Body of pancreas (tissue), 4 donors: ENCODE results near the gene MMP12. TPM values are rescaled to one million over a fixed set of nuclear protein-coding genes. Genes with fewer than 3 reads are reported as not detected.

Experiments
- ATAC-seq: fragments of 150-250 bp; one replicate; pipeline ENCODE4 v1.9.1; 2016
- DNase-seq, 4 donors: peaks; one replicate each; pipeline ENCODE4 v3.0.0-alpha.2; 2019
- H3K27ac ChIP-seq, 4 donors: fragments of 200-600 bp; sonication (generic); 1 replicate in 3 of 4; 2 replicates in 1 of 4; pipeline versions ENCODE4 v1.5.1 to v1.6.1; 2016 to 2019; ENCODE audit warnings: mild to moderate bottlenecking in 1 of 4, mixed read lengths in 1 of 4, moderate library complexity in 1 of 4
- H3K27me3 ChIP-seq, 2 donors: fragments of 200-600 bp; sonication (generic); one replicate each; pipeline ENCODE4 v1.6.0; 2016; ENCODE audit warnings: mild to moderate bottlenecking in 1 of 2
- H3K36me3 ChIP-seq, 2 donors: fragments of 200-600 bp; sonication (generic); replicated peaks in 1 of 2; 2 replicates each; pipeline ENCODE4 v1.5.1; 2016; ENCODE audit warnings: low read depth in 2 of 2; ENCODE audit not compliant: insufficient read depth in 1 of 2
- H3K4me1 ChIP-seq: fragments of 200-600 bp; sonication (generic); one replicate; pipeline ENCODE4 v1.6.0; 2016
- H3K4me3 ChIP-seq, 2 donors: fragments of 200-600 bp; sonication (generic); 1 replicate in 1 of 2; 2 replicates in 1 of 2; pipeline ENCODE4 v1.5.1; 2016 to 2019
- H3K9me3 ChIP-seq, 3 donors: fragments of 200-600 bp; sonication (generic); 1 replicate in 2 of 3; 2 replicates in 1 of 3; pipeline ENCODE4 v1.5.1; 2016
- POLR2A ChIP-seq, 3 donors: fragments of 450-650 bp; IDR thresholded peaks; one replicate each; pipeline ENCODE4 v1.6.1; 2016; ENCODE audit warnings: antibody characterized with exemption in 3 of 3, mild to moderate bottlenecking in 2 of 3
- WGBS, 2 donors: methylation state at CpG; one replicate each; pipeline ENCODE4 v1.1.5; 2017; 5-methylcytosine and 5-hydroxymethylcytosine counted together
- intact Hi-C: fragments of 100-400 bp; cut with DNase I; formaldehyde crosslinking; loops from one replicate; pipeline ENCODE4 v1.15.1; 2023
- total RNA-seq, 2 donors: library from RNA; depleted of rRNA; stranded (reverse); fragments of >200 nt; gene quantifications; one replicate each; pipeline ENCODE4 v1.1.0, GENCODE V29; 2016
- TF ChIP-seq, protein P1 (sequence below), 7 experiments: fragments of 450-650 bp in 4 of 7; fragments of 200-600 bp in 3 of 7; sonication (generic) in 3 of 7; IDR thresholded peaks; one replicate each; pipeline ENCODE4 v1.5.1; 2016 to 2019; ENCODE audit warnings: antibody characterized with exemption in 7 of 7

The MMP12 gene
- total RNA-seq, 2 donors from 2014 or later, result not detected

DNA sequence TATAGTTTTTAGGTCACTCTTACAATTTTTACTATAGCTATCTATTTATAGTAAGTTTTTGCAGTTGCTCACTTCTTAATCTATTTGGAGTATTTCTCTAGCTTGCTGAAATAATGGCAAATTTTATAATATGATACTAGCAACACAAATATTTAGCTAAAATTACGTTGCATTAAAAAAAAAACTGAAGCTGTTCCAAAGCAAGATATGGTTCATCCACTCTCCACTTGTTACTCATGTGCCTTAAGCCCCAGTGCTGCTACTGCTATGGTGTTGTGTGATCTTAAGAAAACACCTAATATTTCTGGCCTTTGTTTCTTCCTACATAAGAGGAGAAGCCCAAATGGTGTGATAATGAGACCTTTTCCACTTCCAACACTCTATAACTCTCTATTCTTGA, 31.9 kb downstream of the MMP12 start:
- no peaks in the 10 kb centered on the region for H3K36me3 ChIP-seq

DNA sequence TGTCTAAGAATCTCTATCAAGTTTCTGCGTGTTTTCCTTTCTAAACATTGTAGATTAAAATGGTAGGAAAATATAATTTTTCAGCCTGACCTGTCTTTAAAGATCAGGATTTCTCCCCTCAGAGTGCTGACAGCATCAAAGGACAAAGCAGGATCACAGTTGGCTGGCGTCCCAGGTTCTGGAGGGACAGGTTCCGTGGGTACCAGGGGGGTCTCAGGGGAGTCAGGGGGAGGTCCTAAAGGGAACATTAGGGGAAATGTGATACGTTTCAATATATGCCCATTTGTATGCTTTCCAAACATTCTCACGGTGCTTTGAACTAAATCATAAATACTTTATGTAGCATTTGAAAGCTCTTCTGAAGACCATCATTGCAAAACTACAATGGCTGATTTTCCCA, 34.8 kb downstream of the MMP12 start:
- DNase-seq (no peak), ATAC-seq (no peak)
- H3K9me3 ChIP-seq, result no peaks in the 10 kb centered on the region
- H3K27me3 ChIP-seq, result no peaks in the 10 kb centered on the region
- no peak overlapping the region for H3K27ac ChIP-seq
- WGBS, 2 donors, result 11 to 15% methylated on average over 5 of the region's 5 CpGs
- TF ChIP-seq POLR2A (IDR thresholded peaks at IDR 0.05), result no peak
- TF ChIP-seq, protein P1, sequence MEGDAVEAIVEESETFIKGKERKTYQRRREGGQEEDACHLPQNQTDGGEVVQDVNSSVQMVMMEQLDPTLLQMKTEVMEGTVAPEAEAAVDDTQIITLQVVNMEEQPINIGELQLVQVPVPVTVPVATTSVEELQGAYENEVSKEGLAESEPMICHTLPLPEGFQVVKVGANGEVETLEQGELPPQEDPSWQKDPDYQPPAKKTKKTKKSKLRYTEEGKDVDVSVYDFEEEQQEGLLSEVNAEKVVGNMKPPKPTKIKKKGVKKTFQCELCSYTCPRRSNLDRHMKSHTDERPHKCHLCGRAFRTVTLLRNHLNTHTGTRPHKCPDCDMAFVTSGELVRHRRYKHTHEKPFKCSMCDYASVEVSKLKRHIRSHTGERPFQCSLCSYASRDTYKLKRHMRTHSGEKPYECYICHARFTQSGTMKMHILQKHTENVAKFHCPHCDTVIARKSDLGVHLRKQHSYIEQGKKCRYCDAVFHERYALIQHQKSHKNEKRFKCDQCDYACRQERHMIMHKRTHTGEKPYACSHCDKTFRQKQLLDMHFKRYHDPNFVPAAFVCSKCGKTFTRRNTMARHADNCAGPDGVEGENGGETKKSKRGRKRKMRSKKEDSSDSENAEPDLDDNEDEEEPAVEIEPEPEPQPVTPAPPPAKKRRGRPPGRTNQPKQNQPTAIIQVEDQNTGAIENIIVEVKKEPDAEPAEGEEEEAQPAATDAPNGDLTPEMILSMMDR (IDR thresholded peaks at IDR 0.05), result no peak
- H3K4me1 ChIP-seq, result no peaks in the 10 kb centered on the region
- H3K4me3 ChIP-seq, result no peak overlapping the region
- intact Hi-C loops, result no loop called here
- no peaks in the 10 kb centered on the region for H3K36me3 ChIP-seq

More for the DNA sequence above, 31.9 kb downstream of the MMP12 start:
- WGBS, 2 donors, result 19 to 32% methylated on average over 1 of the region's 1 CpG
- Histone ChIP-seq H3K27ac (no peak overlapping the region), H3K9me3 (no peaks in the 10 kb centered on the region), H3K27me3 (no peaks in the 10 kb centered on the region), H3K4me3 (no peak overlapping the region), H3K4me1 (no peaks in the 10 kb centered on the region)
- no peak for TF ChIP-seq POLR2A (IDR thresholded peaks at IDR 0.05)
- TF ChIP-seq, protein P1 (IDR thresholded peaks at IDR 0.05), result no peak
- ATAC-seq (no peak), DNase-seq (no peak)
- intact Hi-C loops, result no loop called here

DNA sequence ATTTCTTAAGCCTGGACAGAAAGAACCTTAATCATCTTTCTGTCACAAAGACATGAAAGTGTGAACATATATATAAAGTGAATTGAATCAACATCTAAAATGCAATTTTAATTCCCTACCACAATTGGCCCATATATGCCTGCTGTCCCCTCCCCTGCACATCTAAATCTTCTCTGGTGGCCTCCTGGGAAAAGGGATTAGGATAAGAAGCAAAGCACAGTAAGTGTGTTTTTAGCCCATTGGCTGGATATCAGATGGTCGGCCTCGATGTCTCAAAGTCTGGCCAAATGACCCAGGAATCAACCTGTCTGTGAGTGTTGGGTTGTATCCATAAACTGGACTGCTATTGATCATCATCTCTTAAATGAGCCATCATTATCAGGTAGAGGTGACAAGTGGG, 37.1 kb downstream of the MMP12 start:
- no peaks in the 10 kb centered on the region for H3K4me1 ChIP-seq
- no peak for TF ChIP-seq POLR2A (IDR thresholded peaks at IDR 0.05)
- TF ChIP-seq, protein P1 (IDR thresholded peaks at IDR 0.05), result no peak
- H3K36me3 ChIP-seq, result no peaks in the 10 kb centered on the region
- DNase-seq, result no peak
- ATAC-seq, result no peak
- H3K27ac ChIP-seq, result no peak overlapping the region
- intact Hi-C loops, result loop anchor here (10.0 kb wide), 1 partner anchor 97 kb away; no protein-coding TSS in a partner anchor
- H3K27me3 ChIP-seq, result no peaks in the 10 kb centered on the region
- H3K4me3 ChIP-seq, result no peak overlapping the region
- H3K9me3 ChIP-seq, result no peaks in the 10 kb centered on the region
- WGBS, 2 donors, result 46% methylated on average over 2 of the region's 2 CpGs

DNA sequence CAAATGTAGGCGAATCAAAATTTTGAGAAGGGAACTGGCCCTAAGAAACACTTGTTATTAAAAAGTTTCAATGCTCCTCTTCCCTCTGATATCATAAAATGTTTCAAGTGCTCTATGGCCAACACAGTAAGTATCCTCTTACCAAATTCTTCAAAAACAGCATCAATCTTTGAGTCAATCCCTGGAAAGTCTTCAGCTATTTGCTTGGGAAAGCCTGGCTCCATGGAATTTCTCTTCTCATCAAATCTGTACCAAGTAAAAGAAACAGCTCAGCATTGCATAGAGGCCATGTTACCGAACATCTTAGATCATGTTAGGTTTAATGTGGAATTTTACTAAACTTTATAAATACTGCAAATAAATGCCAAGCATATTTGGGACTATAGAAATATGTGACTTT, 37.6 kb downstream of the MMP12 start:
- no peak overlapping the region for H3K4me3 ChIP-seq
- DNase-seq (no peak), ATAC-seq (no peak)
- H3K36me3 ChIP-seq, result no peaks in the 10 kb centered on the region
- no peaks in the 10 kb centered on the region for H3K4me1 ChIP-seq
- no peaks in the 10 kb centered on the region for H3K27me3 ChIP-seq
- 66 to 82% methylated on average over 2 of the region's 2 CpGs for WGBS, 2 donors
- no peaks in the 10 kb centered on the region for H3K9me3 ChIP-seq
- TF ChIP-seq, protein P1 (IDR thresholded peaks at IDR 0.05), result no peak
- no peak for TF ChIP-seq POLR2A (IDR thresholded peaks at IDR 0.05)
- H3K27ac ChIP-seq, result no peak overlapping the region
- intact Hi-C loops, result loop anchor here (10.0 kb wide), 1 partner anchor 98 kb away; no protein-coding TSS in a partner anchor

DNA sequence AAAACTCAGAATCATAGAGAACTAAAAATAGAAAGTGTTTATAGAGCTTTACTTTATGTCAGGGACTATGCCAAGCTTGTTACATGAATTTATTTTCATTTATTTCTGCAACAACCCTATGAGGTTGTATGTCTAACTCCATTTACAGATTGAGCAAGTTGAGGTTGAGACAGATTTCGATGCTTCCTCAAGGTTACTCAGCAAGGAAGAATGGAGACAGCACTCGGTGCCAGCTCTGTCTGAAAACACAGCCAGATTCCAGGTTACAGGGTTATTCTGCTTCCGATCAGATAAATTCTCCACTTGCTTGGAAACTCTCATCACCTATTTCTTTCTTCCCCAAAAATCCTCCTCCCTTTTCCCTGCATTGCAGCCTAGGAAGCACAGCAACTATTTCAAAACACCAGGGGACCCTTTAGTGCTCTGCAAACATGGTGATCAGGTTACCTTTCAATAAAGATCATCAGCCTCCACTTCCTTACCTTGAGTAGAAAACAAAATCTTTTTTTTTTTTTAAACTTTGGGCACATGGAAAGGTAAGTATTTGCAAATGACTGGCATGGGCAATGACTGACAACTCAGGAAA, 38.4 kb downstream of the MMP12 start:
- WGBS, 2 donors, result 45 to 54% methylated on average over 3 of the region's 3 CpGs
- intact Hi-C loops, result loop anchor here (10.0 kb wide), 1 partner anchor 98 kb away; no protein-coding TSS in a partner anchor
- H3K36me3 ChIP-seq, result no peaks in the 10 kb centered on the region
- no peaks in the 10 kb centered on the region for H3K27me3 ChIP-seq
- no peak overlapping the region for H3K27ac ChIP-seq
- no peak overlapping the region for H3K4me3 ChIP-seq
- H3K4me1 ChIP-seq, result no peaks in the 10 kb centered on the region
- ATAC-seq (no peak), DNase-seq (no peak)
- no peaks in the 10 kb centered on the region for H3K9me3 ChIP-seq
- TF ChIP-seq POLR2A (IDR thresholded peaks at IDR 0.05), result no peak
- TF ChIP-seq, protein P1 (IDR thresholded peaks at IDR 0.05), result no peak
